ENCODE data around the gene PRDX5.

DNA sequence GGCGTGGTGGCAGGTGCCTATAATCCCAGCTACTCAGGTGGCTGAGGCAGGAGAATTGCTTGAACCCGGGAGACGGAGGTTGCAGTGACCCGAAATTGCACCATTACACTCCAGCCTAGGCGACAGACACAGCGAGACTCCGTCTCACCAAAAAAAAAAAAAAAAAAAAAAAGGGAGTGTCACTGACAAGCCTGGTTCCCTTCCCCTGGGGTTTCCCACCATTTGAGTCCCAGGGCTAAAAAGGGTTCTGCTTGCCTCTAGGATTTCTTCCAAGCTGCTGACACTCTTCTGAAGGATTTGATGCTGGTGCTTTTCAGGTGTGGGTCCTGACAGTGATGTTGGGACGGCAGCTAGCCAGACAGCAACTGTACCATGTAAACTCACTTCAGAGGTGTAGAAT is 20.8 kb downstream of the PRDX5 start:
- TF ChIP-seq, protein P1, sequence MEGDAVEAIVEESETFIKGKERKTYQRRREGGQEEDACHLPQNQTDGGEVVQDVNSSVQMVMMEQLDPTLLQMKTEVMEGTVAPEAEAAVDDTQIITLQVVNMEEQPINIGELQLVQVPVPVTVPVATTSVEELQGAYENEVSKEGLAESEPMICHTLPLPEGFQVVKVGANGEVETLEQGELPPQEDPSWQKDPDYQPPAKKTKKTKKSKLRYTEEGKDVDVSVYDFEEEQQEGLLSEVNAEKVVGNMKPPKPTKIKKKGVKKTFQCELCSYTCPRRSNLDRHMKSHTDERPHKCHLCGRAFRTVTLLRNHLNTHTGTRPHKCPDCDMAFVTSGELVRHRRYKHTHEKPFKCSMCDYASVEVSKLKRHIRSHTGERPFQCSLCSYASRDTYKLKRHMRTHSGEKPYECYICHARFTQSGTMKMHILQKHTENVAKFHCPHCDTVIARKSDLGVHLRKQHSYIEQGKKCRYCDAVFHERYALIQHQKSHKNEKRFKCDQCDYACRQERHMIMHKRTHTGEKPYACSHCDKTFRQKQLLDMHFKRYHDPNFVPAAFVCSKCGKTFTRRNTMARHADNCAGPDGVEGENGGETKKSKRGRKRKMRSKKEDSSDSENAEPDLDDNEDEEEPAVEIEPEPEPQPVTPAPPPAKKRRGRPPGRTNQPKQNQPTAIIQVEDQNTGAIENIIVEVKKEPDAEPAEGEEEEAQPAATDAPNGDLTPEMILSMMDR (IDR thresholded peaks at IDR 0.05), result no peak
- no peak for TF ChIP-seq EZH2 (IDR thresholded peaks at IDR 0.05; ENCODE audit: borderline replicate concordance, insufficient read depth, low read depth, low read length, poor library complexity, severe bottlenecking)

All from B cell (primary cell).